Testis (tissue), 3 donors: ENCODE data around the gene SERINC4. TPM values are rescaled to one million over a fixed set of nuclear protein-coding genes. Genes with fewer than 3 reads are reported as not detected.
"Not testable (repeated sequence)": the region's sequence is repeated elsewhere in the genome, so short reads cannot be mapped to it uniquely, and the experiment has no call there.

Experiments used
- DNase-seq: peaks from one replicate; pipeline ENCODE4 v3.0.0-alpha.2; 2019
- H3K27ac ChIP-seq, 2 donors: fragments of 200-600 bp; sonication (generic); one replicate each; pipeline ENCODE4 v1.5.1; 2019
- H3K27me3 ChIP-seq: fragments of 200-600 bp; sonication (generic); one replicate; pipeline ENCODE4 v1.5.1; 2019
- H3K36me3 ChIP-seq: fragments of 200-600 bp; sonication (generic); one replicate; pipeline ENCODE4 v1.5.1; 2017; ENCODE audit warnings: low read depth; ENCODE audit errors: missing control alignments
- H3K4me1 ChIP-seq: fragments of 200-600 bp; sonication (generic); one replicate; pipeline ENCODE4 v1.5.1; 2019
- H3K4me3 ChIP-seq, 2 donors: fragments of 200-600 bp; sonication (generic); one replicate each; pipeline ENCODE4 v1.5.1; 2017 to 2019
- H3K9me3 ChIP-seq: fragments of 200-600 bp; sonication (generic); one replicate; pipeline ENCODE4 v1.5.1; 2017
- POLR2A ChIP-seq: fragments of 450-650 bp; IDR thresholded peaks from one replicate; pipeline ENCODE4 v1.6.1; 2017; ENCODE audit warnings: antibody characterized with exemption, mild to moderate bottlenecking, moderate library complexity
- WGBS, 2 donors: methylation state at CpG; one replicate each; pipeline ENCODE4 v1.1.5; 2018; 5-methylcytosine and 5-hydroxymethylcytosine counted together
- intact Hi-C: fragments of 100-400 bp; cut with DNase I; formaldehyde crosslinking; loops from one replicate; pipeline ENCODE4 v1.15.1; 2023; ENCODE audit warnings: low total_unique reads
- polyA plus RNA-seq: library from polyadenylated mRNA; stranded (reverse); fragments of 350-450 nt; fragmentation: Illumina TruSeq; extraction: RNeasy Lipid Tissue Mini Kit (QIAGEN cat#74804); gene quantifications from one replicate; pipeline ENCODE4 v1.2.3, GENCODE V29; 2014; ENCODE audit warnings: low read depth, low replicate concordance; ENCODE audit not compliant: insufficient read depth
- total RNA-seq, 2 donors: library from RNA; depleted of rRNA; stranded (reverse); fragments of >200 nt; gene quantifications; one replicate each; pipeline ENCODE4 v1.2.3, GENCODE V29; 2016
- TF ChIP-seq, protein P1 (sequence below), 3 experiments: fragments of 450-650 bp in 2 of 3; fragments of 200-600 bp in 1 of 3; sonication (generic) in 1 of 3; IDR thresholded peaks; one replicate each; pipeline ENCODE4 v1.5.1; 2016 to 2019; ENCODE audit warnings: antibody characterized with exemption in 3 of 3, mild to moderate bottlenecking in 2 of 3, moderate library complexity in 1 of 3

Gene SERINC4
- total and polyA plus RNA-seq, 3 donors from 2014 or later = 7.0 to 11.7 (median 11.7) TPM

GRCh38 chr15:43824302-43825246, 24.6 kb upstream of the SERINC4 start, which contains the start of gene MFAP1:
Gene MFAP1 (minus strand): TSS chr15:43824690. CDS start chr15:43824569, 121 bp downstream.
- intact Hi-C loops = no loop called here
- Histone ChIP-seq H3K4me1 (peaks cover 14% of the 10 kb centered on the region), H3K27me3 (no peaks in the 10 kb centered on the region), H3K27ac (peak within 1 kb of the TSS; percentile 86 to 91), H3K4me3 (peak within 1 kb of the TSS; percentile 94 to 96), H3K9me3 (no peaks in the 10 kb centered on the region), H3K36me3 (no peaks in the 10 kb centered on the region)
- TF ChIP-seq, protein P1, sequence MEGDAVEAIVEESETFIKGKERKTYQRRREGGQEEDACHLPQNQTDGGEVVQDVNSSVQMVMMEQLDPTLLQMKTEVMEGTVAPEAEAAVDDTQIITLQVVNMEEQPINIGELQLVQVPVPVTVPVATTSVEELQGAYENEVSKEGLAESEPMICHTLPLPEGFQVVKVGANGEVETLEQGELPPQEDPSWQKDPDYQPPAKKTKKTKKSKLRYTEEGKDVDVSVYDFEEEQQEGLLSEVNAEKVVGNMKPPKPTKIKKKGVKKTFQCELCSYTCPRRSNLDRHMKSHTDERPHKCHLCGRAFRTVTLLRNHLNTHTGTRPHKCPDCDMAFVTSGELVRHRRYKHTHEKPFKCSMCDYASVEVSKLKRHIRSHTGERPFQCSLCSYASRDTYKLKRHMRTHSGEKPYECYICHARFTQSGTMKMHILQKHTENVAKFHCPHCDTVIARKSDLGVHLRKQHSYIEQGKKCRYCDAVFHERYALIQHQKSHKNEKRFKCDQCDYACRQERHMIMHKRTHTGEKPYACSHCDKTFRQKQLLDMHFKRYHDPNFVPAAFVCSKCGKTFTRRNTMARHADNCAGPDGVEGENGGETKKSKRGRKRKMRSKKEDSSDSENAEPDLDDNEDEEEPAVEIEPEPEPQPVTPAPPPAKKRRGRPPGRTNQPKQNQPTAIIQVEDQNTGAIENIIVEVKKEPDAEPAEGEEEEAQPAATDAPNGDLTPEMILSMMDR (IDR thresholded peaks at IDR 0.05) = no peak
- TF ChIP-seq POLR2A = no peak
- WGBS, 2 donors = 5 to 6% methylated on average over 46 of the region's 46 CpGs
- peak; percentile 98 for DNase-seq

DNA sequence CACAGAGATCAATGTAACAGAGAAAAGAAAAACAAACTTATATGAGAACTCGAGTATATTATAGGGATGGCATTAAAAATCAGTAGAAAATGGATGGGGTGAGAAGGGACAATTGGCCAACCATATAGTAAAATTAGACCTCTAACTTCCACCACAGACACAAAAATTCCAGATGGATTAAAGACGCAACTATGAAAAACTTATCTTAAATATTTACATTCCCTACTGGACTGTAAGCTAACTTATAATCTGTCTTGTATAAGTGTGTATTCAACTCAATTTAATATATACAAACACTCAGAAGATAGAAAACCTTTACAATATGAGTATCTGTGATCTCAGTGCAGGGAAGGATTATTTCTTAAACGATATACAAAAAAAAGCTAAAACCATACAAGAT, 21.5 kb upstream of the SERINC4 start:
- WGBS, 2 donors = 80 to 87% methylated on average over 3 of the region's 3 CpGs
- no peak for DNase-seq
- Histone ChIP-seq H3K9me3 (no peaks in the 10 kb centered on the region), H3K4me3 (no peak overlapping the region), H3K4me1 (peaks cover 12% of the 10 kb centered on the region), H3K27me3 (no peaks in the 10 kb centered on the region), H3K27ac (no peak overlapping the region), H3K36me3 (no peaks in the 10 kb centered on the region)
- intact Hi-C loops = no loop called here
- TF ChIP-seq, protein P1 (IDR thresholded peaks at IDR 0.05) = no peak
- TF ChIP-seq POLR2A = no peak

- WGBS, 2 donors = 82 to 93% methylated on average over 5 of the region's 5 CpGs
- DNase-seq, H3K27ac ChIP-seq, H3K27me3 ChIP-seq, H3K9me3 ChIP-seq, H3K4me3 ChIP-seq, intact Hi-C loops, H3K4me1 ChIP-seq, H3K36me3 ChIP-seq: not testable (repeated sequence)
These were observed 15.0 kb upstream of the SERINC4 start for GRCh38 chr15:43815064-43815463.

DNA sequence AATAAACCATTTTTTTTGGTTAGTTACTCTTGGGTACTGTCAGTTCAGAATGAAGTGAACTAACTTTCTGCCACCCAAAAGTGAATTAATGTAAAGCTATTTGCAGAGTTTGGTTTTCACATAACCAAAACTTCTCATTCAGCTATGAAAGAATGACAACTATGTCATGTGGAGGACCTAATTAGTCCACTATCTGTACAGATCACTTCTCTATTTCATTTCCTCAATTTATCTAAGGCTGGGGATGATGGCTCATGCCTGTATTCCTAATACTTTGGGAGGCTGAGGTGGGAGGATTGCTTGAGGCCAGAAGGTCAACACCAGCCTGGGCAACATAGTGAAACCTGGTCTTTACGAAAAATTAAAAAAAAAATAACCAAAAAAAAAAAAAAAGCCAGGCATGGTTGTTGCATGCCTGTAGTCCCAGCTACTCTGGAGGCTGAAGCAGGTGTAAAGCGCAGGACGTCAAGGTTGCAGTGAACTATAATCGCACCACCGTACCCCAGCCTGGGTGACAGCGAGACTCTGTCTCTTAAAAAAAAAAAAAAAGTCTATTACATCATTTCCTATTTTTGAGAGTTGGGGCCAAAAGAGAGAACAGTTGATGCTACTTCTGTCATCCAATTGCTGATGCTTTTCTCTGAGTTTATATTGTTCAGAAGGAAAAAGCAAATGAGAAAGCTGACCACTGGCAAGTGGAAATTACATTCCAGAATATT, 9.1 kb upstream of the SERINC4 start:
- no peak for DNase-seq
- H3K9me3 ChIP-seq = no peaks in the 10 kb centered on the region
- no peaks in the 10 kb centered on the region for H3K27me3 ChIP-seq
- no peak for TF ChIP-seq POLR2A
- TF ChIP-seq, protein P1 (IDR thresholded peaks at IDR 0.05) = no peak
- no peaks in the 10 kb centered on the region for H3K36me3 ChIP-seq
- H3K27ac ChIP-seq = no peak overlapping the region
- intact Hi-C loops = no loop called here
- H3K4me1 ChIP-seq = no peaks in the 10 kb centered on the region
- 88 to 91% methylated on average over 6 of the region's 6 CpGs for WGBS, 2 donors
- no peak overlapping the region for H3K4me3 ChIP-seq

DNA sequence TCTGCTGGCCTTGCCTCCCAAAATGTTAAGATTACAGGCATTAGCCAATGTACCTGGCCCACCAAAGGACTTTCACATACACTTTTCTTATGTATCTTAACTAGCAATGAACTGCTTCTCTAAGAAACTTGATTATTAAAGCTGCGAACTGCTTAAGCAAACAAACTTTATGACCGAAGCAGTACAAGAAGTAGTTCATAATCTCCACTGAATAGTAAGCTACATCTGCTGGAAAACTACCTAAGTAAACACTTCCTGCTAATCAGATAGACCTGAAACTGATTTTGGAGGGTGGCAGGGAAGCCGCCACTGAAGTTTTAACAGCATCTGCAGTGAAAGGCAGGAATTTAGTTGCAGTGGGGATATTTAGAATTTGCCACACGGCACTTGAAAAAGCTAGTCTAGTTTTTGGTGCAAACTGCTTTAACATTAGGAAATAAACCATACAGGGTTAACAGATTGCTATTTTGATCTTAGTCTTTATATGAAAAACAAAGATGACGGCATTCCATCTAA, 8.5 kb upstream of the SERINC4 start:
- H3K4me1 ChIP-seq = no peaks in the 10 kb centered on the region
- H3K4me3 ChIP-seq = no peak overlapping the region
- no peaks in the 10 kb centered on the region for H3K9me3 ChIP-seq
- H3K27ac ChIP-seq = no peak overlapping the region
- no peaks in the 10 kb centered on the region for H3K27me3 ChIP-seq
- H3K36me3 ChIP-seq = no peaks in the 10 kb centered on the region
- WGBS, 2 donors = 87 to 94% methylated on average over 5 of the region's 5 CpGs
- DNase-seq = no peak
- intact Hi-C loops = no loop called here
- TF ChIP-seq POLR2A = no peak
- TF ChIP-seq, protein P1 (IDR thresholded peaks at IDR 0.05) = no peak

- H3K36me3 ChIP-seq, H3K27ac ChIP-seq: not testable (repeated sequence)
- 94 to 96% methylated on average over 7 of the region's 7 CpGs for WGBS, 2 donors
These were observed 2.7 kb upstream of the SERINC4 start for GRCh38 chr15:43802676-43803075.

More at GRCh38 chr15:43802676-43803075, 2.7 kb upstream of the SERINC4 start:
- H3K27me3 ChIP-seq, DNase-seq, H3K9me3 ChIP-seq, intact Hi-C loops, H3K4me3 ChIP-seq: not testable (repeated sequence)
- H3K4me1 ChIP-seq = peaks cover 20% of the 10 kb centered on the region
